WERI-Rb-1 (cell line): Measurements from ENCODE around the gene PTGES2.

Experiments
- DNase-seq: peaks from one replicate; pipeline ENCODE4 v3.0.0-alpha.2; 2020
- H3K27ac ChIP-seq: fragments of 250-450 bp; sonication (Bioruptor Pico); 2 replicates; pipeline ENCODE4 v1.5.1; 2020; ENCODE audit warnings: mild to moderate bottlenecking, moderate library complexity
- H3K27me3 ChIP-seq: fragments of 250-450 bp; sonication (Bioruptor Pico); 2 replicates; pipeline ENCODE4 v1.5.1; 2021; ENCODE audit warnings: mild to moderate bottlenecking, low read depth, moderate library complexity; ENCODE audit not compliant: insufficient read depth, severe bottlenecking
- H3K36me3 ChIP-seq: fragments of 250-450 bp; sonication (Bioruptor Pico); 2 replicates; pipeline ENCODE4 v1.5.1; 2020; ENCODE audit warnings: mild to moderate bottlenecking, moderate library complexity
- H3K4me3 ChIP-seq: 2 replicates; pipeline ENCODE4 v1.5.1; 2011; ENCODE audit warnings: low read depth, mild to moderate bottlenecking, control low read depth, low read length
- H3K9me3 ChIP-seq: fragments of 250-450 bp; sonication (Bioruptor Pico); 2 replicates; pipeline ENCODE4 v1.5.1; 2021; ENCODE audit warnings: mild to moderate bottlenecking, moderate library complexity; ENCODE audit not compliant: severe bottlenecking
- TF ChIP-seq, protein P1 (sequence below): IDR thresholded peaks from 2 replicates; pipeline ENCODE4 v1.5.1; 2011; ENCODE audit warnings: low read depth, mild to moderate bottlenecking, control low read depth, inconsistent platforms, low read length

Gene PTGES2

DNA sequence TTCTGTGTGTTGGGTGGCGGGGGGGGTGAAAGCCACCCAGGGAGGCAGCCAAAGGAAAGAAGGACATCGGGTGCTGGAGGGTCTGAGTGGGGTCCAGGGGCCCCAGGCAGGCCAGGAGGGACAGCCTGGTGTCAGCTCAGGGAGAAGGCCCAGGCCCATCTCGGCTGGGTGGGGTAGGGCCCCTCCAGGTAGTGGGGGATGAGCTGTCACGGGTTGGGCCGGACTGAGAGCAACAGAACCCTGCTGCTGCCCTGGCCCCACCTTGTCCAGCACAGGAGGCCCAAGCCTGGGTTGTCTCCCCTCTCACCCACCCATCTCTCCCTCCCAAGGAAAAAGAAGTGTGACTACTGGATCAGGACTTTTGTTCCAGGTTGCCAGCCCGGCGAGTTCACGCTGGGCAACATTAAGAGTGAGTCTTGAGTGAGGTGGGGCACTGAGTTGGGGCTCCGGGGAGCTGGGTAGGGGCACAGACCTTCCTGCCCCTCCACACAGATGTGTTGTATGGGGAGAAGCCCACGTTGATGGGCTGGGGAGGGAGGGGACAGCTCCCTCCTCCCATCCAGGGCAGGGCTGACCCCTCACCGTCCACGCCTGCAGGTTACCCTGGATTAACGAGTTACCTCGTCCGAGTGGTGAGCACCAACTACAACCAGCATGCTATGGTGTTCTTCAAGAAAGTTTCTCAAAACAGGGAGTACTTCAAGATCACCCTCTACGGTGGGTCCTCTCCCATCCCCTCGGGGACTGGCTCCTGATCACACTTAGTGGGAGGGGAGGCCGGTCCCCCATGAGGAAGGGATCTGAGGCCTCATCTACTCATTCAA lies 24.0 kb upstream of the PTGES2 start:
- DNase-seq: no peak
- Histone ChIP-seq H3K27me3 (no peaks in the 10 kb centered on the region), H3K36me3 (no peaks in the 10 kb centered on the region), H3K27ac (peak overlapping the region; percentile 67), H3K4me3 (no peak overlapping the region), H3K9me3 (no peaks in the 10 kb centered on the region)
- TF ChIP-seq, protein P1, sequence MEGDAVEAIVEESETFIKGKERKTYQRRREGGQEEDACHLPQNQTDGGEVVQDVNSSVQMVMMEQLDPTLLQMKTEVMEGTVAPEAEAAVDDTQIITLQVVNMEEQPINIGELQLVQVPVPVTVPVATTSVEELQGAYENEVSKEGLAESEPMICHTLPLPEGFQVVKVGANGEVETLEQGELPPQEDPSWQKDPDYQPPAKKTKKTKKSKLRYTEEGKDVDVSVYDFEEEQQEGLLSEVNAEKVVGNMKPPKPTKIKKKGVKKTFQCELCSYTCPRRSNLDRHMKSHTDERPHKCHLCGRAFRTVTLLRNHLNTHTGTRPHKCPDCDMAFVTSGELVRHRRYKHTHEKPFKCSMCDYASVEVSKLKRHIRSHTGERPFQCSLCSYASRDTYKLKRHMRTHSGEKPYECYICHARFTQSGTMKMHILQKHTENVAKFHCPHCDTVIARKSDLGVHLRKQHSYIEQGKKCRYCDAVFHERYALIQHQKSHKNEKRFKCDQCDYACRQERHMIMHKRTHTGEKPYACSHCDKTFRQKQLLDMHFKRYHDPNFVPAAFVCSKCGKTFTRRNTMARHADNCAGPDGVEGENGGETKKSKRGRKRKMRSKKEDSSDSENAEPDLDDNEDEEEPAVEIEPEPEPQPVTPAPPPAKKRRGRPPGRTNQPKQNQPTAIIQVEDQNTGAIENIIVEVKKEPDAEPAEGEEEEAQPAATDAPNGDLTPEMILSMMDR: no peak

DNA sequence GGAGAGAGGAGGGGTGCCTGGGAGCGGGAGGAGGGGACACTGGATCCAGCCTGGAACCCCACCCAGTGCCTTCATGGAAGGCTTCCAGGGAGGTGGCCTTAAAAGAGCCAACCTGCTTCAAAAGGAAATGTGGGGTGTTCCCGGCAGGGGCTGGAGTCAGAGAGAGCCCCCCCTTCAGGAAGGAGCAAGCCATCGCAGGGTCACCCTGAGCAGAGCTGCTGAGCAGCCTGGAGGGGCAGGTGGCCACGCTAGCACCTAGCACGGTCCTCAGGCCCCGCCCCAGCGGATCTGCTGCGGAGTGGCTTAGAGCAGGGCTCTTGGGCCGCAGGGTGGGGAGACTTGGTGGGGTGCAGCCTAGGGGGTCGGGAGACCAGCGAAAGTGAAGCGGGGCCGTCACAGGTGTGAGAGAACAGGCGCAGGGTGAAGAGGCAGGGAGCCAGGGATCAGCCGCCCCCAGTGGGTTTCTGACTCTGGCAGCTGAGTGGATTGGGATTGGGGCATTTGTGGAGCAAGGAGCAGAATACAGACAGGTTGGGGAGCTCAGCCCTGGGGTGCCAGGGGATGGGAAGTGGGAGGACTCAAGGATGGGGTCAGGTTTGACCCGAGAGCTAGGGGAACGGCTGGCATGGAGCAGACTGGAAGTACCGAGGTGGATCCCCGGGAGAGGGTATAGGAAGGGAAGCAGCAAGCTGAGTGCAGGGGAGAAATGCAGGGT lies 23.2 kb upstream of the PTGES2 start:
- Histone ChIP-seq H3K27me3 (no peaks in the 10 kb centered on the region), H3K27ac (peak overlapping the region; percentile 67), H3K9me3 (no peaks in the 10 kb centered on the region), H3K36me3 (no peaks in the 10 kb centered on the region), H3K4me3 (no peak overlapping the region)
- TF ChIP-seq, protein P1: peak; percentile 97
- peak; percentile 97 for DNase-seq

DNA sequence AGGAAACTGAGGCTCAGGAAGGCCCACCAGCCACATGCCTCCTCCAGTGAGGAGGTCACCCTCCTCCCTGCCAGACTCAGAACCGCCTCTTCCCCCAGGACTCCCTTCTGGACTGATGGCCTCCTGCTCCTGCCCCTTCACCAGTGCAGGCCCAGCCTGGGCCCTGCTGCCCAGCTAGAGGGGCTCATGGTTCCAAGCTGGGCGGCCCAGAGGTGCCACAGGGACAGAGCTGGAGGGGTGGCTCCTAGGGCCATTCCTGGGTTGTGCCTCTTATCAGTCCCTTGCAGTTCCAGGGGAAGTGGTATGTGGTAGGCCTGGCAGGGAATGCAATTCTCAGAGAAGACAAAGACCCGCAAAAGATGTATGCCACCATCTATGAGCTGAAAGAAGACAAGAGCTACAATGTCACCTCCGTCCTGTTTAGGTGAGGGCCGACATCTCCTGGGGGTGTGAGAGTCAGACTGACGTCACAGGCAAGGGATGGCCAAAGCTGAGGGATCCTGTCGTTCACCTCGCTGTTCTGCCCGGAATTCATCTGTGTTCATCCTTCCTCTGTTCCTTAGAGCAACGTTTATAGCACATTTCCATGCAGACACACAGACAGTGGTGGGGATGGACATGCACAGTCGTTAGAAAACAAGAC lies 22.5 kb upstream of the PTGES2 start:
- H3K27me3 ChIP-seq: no peaks in the 10 kb centered on the region
- no peak for DNase-seq
- peak overlapping the region; percentile 67 for H3K27ac ChIP-seq
- no peak overlapping the region for H3K4me3 ChIP-seq
- no peaks in the 10 kb centered on the region for H3K9me3 ChIP-seq
- no peaks in the 10 kb centered on the region for H3K36me3 ChIP-seq
- TF ChIP-seq, protein P1: no peak

DNA sequence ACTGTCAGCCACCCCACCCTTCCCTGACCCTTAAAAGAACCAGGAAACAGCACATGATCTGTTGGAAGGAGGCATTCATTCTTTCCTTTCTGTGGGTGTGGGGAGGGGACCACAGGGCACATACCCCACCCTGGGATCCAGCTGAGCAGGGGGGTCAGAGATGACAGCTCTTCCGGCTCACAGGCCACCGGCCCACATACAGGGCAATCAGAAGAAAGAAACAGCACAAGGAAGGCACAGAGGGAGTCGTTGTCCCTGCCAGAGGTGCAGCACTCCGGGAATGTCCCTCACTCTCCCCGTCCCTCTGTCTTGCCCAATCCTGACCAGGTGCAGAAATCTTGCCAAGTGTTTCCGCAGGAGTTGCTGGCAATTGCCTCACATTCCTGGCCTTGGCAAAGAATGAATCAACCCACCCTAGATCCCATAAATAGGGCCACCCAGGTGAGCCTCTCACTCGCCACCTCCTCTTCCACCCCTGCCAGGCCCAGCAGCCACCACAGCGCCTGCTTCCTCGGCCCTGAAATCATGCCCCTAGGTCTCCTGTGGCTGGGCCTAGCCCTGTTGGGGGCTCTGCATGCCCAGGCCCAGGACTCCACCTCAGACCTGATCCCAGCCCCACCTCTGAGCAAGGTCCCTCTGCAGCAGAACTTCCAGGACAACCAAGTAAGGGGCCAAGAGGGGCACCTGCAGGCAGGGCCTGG lies 21.6 kb upstream of the PTGES2 start, which contains the start of gene LCN2:
LCN2 (plus strand) TSS at position 453 of the 701 bp plus-strand sequence; CDS start at position 526, 73 bp downstream.
- Histone ChIP-seq H3K4me3 (no peak within 1 kb of the TSS), H3K27ac (peak within 1 kb of the TSS; percentile 67), H3K36me3 (no peaks in the 10 kb centered on the region), H3K27me3 (no peaks in the 10 kb centered on the region), H3K9me3 (no peaks in the 10 kb centered on the region)
- no peak for DNase-seq
- TF ChIP-seq, protein P1: no peak

DNA sequence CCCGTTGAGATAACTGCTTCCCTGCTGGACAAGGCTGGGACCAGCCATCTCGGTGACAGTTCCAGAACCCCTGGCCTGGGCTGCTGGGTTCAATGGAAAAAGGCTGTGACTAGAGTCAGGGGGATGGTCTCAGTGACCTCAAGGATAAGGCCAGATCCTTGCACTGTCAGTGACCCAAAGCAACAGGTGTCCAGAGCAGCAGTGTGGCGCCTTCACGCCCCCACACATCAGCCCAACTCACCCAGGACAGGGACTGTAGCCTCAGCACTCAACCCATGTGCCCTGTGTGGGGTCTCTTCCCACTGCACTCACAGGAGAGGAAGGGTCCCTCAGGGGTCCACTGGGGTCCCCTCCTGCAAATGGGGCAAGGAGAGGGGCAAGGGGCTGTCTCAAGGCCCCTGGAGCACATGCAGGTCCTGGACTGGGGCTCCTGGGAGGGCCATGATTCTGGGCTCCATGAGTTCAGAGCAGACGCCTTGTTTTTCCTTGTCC lies 21.0 kb upstream of the PTGES2 start:
- H3K9me3 ChIP-seq: no peaks in the 10 kb centered on the region
- H3K27me3 ChIP-seq: no peaks in the 10 kb centered on the region
- H3K27ac ChIP-seq: no peak overlapping the region
- H3K36me3 ChIP-seq: no peaks in the 10 kb centered on the region
- DNase-seq: no peak
- TF ChIP-seq, protein P1: no peak
- H3K4me3 ChIP-seq: no peak overlapping the region
